ENCODE measurements around the gene TMEM63A. TPM values are rescaled to one million over a fixed set of nuclear protein-coding genes. Genes with fewer than 3 reads are reported as not detected.

TMEM63A gene
- total and polyA plus RNA-seq, 2 of the 13 experiments (the other 11 are each of a cell fraction or from before 2014, with no cell fraction given), result 23.9 to 53.3 TPM

DNA sequence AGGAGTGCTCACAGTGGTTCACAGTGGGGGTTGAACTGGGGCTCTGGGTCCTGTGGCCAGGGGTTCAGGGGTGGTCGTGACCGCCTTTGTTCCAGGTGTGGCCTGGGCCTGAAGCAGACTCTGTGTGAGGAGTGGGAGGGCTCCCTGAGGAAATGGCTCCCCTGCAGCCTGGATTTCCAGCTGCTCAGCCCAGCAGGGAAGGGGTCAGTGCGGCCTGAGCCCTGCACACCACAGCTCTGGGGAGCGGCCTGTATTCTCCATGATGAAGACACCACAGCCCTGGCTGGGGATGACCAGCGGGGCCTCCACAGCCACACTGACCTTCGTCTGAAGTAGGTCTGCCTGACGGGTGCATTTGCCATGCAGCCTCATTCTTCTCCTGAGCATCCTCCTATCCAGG, 25.2 kb upstream of the TMEM63A start:
- no peak overlapping the region for H2AFZ ChIP-seq (ENCODE audit: low read length)
- no peaks in the 10 kb centered on the region for H3K36me3 ChIP-seq (replicated peaks in 1 of 2; ENCODE audit: control insufficient read depth in 1 of 2, insufficient read depth in 2 of 2, low read length in 2 of 2)
- no TSS peak for BruUV-seq (replicated peaks)
- H3K4me3 ChIP-seq (replicated peaks in 1 of 3; ENCODE audit: insufficient read depth in 1 of 3, low read depth in 2 of 3, low read length in 3 of 3), result no peak overlapping the region
- peaks cover 4 to 12% of the 10 kb centered on the region in 2 experiments; a peak in 4 of 5 replicates for H3K27me3 ChIP-seq (ENCODE audit: control insufficient read depth in 1 of 2, insufficient read depth in 2 of 2, low read length in 2 of 2)
- intact Hi-C loops (cut with micrococcal nuclease; ENCODE audit: unreplicated experiment), result no loop called here
- no peak for FAIRE-seq
- WGBS (ENCODE audit: low lambda C conversion rate), result no CpG with 5 or more reads among the region's 7 CpGs
- no peak overlapping the region for H3K4me2 ChIP-seq (ENCODE audit: low read depth, low read length)
- ChIA-PET CTCF (ENCODE audit: low intra/inter-chr PET ratio, low total read pairs) (no interaction called here), POLR2A (no interaction called here)
- no peak for ATAC-seq
- no peak overlapping the region for H3K9ac ChIP-seq (ENCODE audit: insufficient read depth, low read depth, low read length)
- H3K27ac ChIP-seq (ENCODE audit: extremely low read length, insufficient read depth, low read length), result no peak overlapping the region
- no peak for DNase-seq (ENCODE audit: low spot score)
- H3K9me3 ChIP-seq (ENCODE audit: low read length), result no peaks in the 10 kb centered on the region
- no peaks in the 10 kb centered on the region for H4K20me1 ChIP-seq (ENCODE audit: insufficient read depth, low read length)
- no peak for TF ChIP-seq SOX6 (IDR thresholded peaks at IDR 0.05)
- no peak for TF ChIP-seq SOX6 (CRISPR knock-in tag; IDR thresholded peaks at IDR 0.05)
- TF ChIP-seq, protein P1, sequence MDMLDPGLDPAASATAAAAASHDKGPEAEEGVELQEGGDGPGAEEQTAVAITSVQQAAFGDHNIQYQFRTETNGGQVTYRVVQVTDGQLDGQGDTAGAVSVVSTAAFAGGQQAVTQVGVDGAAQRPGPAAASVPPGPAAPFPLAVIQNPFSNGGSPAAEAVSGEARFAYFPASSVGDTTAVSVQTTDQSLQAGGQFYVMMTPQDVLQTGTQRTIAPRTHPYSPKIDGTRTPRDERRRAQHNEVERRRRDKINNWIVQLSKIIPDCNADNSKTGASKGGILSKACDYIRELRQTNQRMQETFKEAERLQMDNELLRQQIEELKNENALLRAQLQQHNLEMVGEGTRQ (IDR thresholded peaks at IDR 0.05; ENCODE audit: low read depth, low read length), result no peak
- TF ChIP-seq, protein P1 (CRISPR knock-in tag; IDR thresholded peaks at IDR 0.05; ENCODE audit: borderline replicate concordance), result no peak
- TF ChIP-seq NCOA1 (CRISPR knock-in tag; IDR thresholded peaks at IDR 0.05), result no peak
- H3K4me1 ChIP-seq (ENCODE audit: insufficient read depth, low read length), result peaks cover 27% of the 10 kb centered on the region
- no peaks in the 10 kb centered on the region for H3K79me2 ChIP-seq (ENCODE audit: insufficient read depth, low read length)
- in situ Hi-C loops (cut with HindIII; ENCODE audit: extremely low pct_ligation_motif_present, low pct_unique_long_range_greater_than_20kb), result no loop called here

DNA sequence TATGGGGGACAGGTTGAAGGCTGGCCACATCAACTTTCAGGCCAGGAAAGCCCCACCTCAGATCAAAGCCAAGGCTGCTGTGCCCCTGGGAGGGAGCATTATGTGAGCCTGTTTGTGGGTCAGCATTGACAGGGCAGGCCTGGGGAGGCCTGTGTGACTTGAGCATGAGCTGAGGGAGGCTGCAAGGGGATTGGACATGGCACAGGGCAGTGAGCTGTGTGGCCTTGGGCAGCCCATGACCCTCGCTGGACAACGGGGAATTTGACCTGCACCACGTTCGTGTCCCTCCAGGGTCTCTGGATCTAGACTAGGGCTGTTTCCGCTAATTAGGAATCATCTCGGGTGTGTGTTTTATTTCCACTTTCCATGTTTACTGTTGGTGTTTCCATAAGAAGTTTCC, 24.3 kb upstream of the TMEM63A start:
- Histone ChIP-seq H3K36me3 (replicated peaks in 1 of 2; ENCODE audit: control insufficient read depth in 1 of 2, insufficient read depth in 2 of 2, low read length in 2 of 2) (no peaks in the 10 kb centered on the region), H2AFZ (ENCODE audit: low read length) (no peak overlapping the region), H3K4me3 (replicated peaks in 1 of 3; ENCODE audit: insufficient read depth in 1 of 3, low read depth in 2 of 3, low read length in 3 of 3) (no peak overlapping the region), H3K27me3 (ENCODE audit: control insufficient read depth in 1 of 2, insufficient read depth in 2 of 2, low read length in 2 of 2) (peaks cover 4 to 12% of the 10 kb centered on the region in 2 experiments; a peak in 4 of 5 replicates), H3K9ac (ENCODE audit: insufficient read depth, low read depth, low read length) (no peak overlapping the region), H3K9me3 (ENCODE audit: low read length) (no peaks in the 10 kb centered on the region), H3K27ac (ENCODE audit: extremely low read length, insufficient read depth, low read length) (no peak overlapping the region), H4K20me1 (ENCODE audit: insufficient read depth, low read length) (no peaks in the 10 kb centered on the region), H3K4me2 (ENCODE audit: low read depth, low read length) (no peak overlapping the region), H3K79me2 (ENCODE audit: insufficient read depth, low read length) (no peaks in the 10 kb centered on the region), H3K4me1 (ENCODE audit: insufficient read depth, low read length) (peaks cover 25% of the 10 kb centered on the region)
- no peak for DNase-seq (ENCODE audit: low spot score)
- TF ChIP-seq ZC3H13 (CRISPR knock-in tag; IDR thresholded peaks at IDR 0.05), result no peak
- TF ChIP-seq ZNF768 (CRISPR knock-in tag; IDR thresholded peaks at IDR 0.05), result peak; percentile 91
- no peak for TF ChIP-seq ERF (CRISPR knock-in tag; IDR thresholded peaks at IDR 0.05)
- 0 out of 3 replicates have a peak, but pooled peaks have one; percentile 8 for ATAC-seq
- POLR2A ChIA-PET, result interaction anchor here (1.4 kb wide), 1 partner anchor 17 kb away, joined by 7 read pairs; the partner anchor contains the start of gene PYCR2
- in situ Hi-C loops (cut with HindIII; ENCODE audit: extremely low pct_ligation_motif_present, low pct_unique_long_range_greater_than_20kb), result no loop called here
- FAIRE-seq, result no peak
- 40% methylated on average over 1 of the region's 6 CpGs for WGBS (ENCODE audit: low lambda C conversion rate)
- CTCF ChIA-PET (ENCODE audit: low intra/inter-chr PET ratio, low total read pairs), result no interaction called here
- no TSS peak for BruUV-seq (replicated peaks)
- intact Hi-C loops (cut with micrococcal nuclease; ENCODE audit: unreplicated experiment), result no loop called here

All from HepG2 (cell line).